GM21528 (cell line): ENCODE data around the gene IMPA2.
A peak's percentile ranks its signal among the peaks of the same experiment; 100 is the strongest.
"Not testable (repeated sequence)": the region's sequence is repeated elsewhere in the genome, so short reads cannot be mapped to it uniquely, and the experiment has no call there.

Source experiments
- ATAC-seq: cut with Tn5 transposase; IDR thresholded peaks from one replicate; pipeline ENCODE4 v1.9.1; 2021; ENCODE audit warnings: mild to moderate bottlenecking, moderate library complexity; ENCODE audit not compliant: unreplicated experiment, low FRiP score

The IMPA2 gene

DNA sequence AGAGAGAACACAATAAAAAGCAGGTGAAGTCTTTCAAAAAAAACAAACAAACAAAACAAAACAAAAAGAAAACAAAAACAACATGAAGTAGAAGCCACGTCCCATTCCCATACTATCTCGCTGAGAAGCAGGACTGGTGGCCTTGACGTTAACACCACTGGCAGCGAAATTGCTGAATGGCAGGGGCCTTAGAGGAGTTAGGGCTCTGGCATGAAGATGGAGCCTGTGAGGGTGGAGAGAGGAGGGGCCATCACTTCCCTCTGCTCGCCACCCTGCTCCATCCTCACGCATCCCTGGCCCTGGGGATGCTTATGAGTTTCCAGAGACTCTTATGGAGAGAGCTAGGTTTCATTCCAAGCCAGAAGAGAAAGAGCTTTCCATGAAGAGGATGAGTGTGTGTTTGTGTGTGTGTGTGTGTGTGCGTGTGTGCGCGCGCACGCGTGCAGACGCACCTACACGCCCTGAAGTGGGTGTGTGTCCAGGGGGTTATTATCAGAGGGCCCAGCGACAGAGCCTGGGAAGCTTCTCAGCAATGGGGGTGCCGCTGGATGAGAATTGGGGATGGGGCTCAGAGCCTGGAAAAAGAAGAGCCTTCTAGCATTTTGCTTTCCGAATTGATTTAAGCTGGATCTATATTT, 20.4 kb upstream of the IMPA2 start:
- no peak for ATAC-seq

DNA sequence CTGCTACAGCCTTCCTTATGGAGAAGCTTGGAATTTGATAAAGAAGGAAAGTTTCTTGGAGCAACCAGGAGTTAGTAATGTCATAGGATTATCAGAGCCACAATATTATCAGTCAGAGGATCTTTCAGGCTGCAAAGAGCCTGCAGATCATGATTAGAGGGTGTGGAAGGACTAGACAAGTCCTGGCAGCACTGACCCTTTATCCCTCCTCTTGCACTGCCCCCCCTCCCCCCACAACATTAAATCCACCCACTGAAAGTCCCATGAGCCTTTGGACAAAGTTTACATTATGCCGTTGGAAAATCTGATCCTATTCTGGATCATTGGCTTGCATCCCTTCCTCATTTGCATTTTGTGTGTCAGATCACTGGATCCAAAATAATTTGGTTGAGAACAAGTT, 18.7 kb upstream of the IMPA2 start:
- no peak for ATAC-seq

DNA sequence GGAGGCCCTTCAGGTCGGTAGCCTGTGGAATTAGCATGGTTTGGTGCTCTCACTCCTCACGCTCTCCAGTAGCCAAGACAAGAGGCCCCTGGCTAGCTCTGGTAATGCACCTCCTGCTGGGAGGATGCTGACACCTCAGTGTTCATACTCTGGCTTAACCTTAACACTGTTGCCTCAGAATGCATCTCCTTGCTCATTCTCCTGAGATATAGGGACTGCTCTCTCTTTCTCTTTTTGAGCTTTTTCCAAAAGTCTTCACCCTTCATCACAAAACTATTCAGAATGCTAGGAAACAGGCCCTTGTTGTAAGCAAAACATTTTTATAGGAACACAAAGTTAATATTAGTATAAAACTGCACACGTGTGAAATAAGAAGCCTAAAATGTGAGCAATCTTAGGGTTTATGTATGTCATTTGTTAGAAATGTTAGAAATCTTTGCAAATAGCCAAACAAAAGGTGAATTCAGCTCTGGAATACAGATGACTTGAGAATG, 17.3 kb upstream of the IMPA2 start:
- ATAC-seq: no peak

DNA sequence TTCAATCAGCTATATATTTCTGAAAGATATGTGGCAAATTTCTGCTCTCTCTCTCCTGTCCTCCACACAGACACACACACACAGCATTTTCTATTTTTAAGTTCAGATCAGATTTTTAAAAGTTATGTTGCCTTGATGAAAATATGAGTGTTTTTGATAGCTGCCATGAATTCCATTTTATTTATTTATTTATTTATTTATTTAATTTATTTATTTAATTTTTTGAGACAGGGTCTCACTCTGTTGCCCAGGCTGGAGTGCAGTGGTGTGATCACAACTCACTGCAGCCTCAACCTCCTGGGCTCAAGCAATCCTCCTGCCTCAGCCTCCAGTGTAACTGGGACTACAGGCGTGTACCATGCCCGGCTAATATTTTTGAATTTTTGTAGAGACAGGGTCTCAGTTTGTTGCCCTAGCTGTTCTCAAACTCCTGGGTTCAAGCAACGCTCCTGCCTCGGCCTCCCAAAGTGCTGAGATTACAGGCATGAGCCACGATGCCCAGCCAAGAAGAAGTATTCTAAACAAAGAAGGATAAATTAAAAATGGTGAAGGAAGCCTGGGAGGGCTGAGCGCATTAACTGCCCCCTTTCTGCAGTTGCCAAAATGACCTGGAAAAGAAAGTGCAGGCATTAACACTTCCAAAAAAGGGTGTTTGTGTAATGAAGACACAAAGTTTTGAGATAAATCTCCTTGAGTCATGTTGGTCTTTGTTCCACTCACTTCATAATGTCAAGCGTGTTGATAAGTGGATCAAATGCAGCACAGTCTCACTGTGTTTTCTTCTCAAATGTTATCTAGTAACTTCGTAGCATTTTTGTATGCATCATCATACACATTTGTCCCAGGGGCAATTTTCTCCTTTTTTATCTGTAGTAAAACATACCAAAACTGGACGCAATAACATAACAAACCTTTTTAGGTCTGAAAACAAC, 11.1 kb upstream of the IMPA2 start:
- ATAC-seq: no peak

DNA sequence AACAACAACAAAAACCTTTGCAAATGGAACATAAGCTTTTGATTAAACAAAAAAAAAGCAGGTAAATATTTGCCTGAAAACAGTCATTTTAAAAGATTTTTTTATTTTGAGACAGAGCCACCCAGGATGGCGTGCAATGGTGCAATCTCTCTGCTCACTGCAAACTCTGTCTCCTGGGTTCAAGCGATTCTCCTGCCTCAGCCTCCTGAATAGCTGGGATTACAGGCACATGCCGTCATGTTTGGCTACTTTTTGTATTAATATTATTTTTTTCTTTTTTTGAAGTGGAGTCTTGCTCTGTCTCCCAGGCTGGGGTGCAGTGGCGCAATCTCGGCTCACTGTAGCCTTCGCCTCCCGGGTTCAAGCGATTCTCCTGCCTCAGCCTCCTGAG, 10.5 kb upstream of the IMPA2 start:
- ATAC-seq: not testable (repeated sequence)

DNA sequence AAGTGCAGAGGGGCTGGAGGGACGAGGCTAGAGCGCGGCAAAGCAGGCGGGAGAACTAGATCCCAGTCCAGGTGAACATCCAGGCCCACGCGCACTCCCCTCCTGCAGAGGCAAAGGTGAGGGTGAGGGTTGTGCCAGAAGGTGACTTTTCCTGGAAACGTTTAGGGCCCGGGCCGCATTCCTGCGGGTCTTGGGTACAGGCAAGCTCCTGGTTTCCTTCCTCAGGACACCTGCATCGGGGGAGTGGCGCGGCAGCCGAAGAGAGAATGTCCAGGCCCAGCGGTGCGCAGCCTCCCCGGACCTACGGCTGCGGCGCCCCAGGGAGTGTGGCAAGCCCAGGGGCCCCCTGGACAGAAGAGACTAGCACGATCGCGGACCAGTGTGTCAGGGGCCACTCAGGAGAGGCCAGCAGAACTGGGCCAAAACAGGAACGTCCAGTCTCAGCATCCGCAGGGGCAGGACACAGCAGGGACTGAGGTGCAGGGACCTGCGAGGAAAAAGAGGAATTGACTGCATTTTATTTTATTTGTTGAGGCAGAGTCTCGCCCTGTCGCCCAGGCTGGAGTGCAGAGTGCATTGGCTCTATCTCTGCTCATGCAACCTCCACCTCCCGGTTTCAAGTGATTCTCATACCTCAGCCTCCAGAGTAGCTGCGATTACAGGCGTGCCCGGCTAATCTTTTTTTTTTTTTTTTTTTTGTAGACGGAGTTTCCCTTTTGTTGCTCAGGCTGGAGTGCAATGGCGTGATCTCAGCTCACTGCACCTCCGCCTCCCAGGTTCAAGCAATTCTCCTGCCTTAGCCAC, 8.7 kb upstream of the IMPA2 start:
- no peak for ATAC-seq

DNA sequence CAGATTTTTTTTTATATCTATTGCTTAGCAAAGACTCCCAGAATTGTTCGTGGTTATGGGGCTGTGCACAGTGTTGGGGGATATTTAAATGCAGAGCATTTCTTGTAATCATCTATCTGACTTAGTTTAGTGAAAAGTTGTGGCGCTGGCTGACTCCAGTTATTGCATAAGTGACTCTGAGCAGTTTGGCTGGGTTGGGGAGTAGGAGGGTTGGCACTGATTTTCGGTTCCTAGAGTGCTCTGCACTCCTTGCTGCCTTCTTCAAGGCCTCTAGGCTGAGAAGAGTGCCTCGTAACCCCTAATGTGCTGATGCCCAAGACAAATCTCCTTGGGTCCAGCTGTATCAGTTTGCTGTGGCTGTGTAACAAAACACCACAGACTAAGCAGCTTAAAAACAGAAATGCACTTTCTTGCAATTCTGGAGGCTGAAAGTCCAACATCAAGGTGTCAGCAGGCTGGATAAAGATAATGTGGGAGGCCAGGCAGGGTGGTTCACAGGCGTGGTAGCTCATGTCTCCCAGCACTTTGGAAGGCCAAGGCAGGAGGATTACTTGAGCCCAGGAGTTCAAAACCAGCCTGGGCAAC, 6.5 kb upstream of the IMPA2 start:
- no peak for ATAC-seq

DNA sequence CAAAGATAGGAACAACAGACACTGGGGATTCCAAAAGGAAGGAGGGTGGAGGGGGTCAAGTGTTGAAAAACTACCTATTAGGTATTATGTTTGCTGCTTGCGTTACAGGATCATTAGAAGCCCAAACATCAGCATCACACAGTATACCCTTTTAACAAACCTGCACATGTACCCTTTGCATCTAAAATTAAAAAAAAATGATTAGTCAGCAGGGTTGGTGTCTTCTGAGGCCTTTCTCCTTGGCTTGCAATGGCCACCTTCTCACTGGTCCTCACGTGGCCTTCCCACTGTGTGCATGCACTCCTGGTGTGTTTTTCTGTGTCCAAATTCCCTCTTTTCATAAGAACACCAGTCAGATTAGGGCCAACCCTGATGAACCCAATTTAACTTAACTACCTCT, 5.6 kb upstream of the IMPA2 start:
- no peak for ATAC-seq

DNA sequence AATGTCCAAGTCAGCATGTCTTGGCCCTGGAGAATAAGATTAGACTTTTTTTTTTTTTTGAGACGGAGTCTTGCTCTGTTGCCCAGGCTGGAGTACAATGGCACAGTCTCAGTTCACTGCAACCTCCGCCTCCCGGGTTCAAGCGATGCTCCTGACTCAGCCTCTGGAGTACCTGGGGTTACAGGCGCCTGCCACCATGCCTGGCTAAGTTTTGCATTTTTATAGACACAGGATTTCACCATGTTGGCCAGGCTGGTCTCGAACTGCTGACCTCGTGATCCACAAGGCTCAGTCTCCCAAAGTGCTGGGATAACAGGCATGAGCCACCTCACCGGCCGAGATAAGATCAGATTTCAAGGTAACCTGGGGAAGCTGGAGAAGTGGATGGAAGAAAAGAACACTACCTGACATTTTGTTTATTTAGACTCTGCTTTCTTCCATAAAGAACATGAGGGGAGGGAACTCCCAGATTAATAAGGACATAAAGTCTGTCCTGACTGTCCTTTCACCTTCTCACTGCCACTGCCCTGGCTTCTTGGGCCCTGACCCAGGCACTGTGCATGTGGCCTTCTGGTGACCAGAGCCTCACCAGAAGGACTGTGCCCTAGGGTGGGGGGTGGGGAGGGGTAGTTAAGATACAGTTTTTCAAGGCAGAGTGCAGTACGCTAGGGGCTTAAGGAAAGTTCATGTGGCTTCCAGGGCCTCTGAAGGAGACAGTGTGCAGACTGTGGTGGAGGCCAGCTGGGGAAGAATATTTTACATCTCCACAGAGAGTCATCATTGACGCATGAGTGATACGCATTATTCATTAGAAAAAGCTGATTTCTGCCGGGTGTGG, 4.8 kb upstream of the IMPA2 start:
- ATAC-seq: no peak

DNA sequence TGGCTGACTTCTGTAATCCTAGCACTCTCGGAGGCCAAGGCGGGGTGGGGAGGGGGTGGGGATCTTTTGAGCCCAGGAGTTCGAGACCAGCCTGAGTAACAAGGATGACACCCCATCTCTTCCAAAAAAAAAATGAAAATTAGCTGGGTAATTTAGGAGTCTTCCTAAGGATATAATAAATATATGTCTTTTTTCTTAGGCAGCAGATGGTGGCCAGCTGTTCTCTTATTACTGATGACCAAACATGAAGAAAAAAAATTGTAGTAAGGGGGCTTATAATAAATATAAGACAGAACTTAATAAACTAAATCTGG, 4.2 kb upstream of the IMPA2 start:
- ATAC-seq: no peak

DNA sequence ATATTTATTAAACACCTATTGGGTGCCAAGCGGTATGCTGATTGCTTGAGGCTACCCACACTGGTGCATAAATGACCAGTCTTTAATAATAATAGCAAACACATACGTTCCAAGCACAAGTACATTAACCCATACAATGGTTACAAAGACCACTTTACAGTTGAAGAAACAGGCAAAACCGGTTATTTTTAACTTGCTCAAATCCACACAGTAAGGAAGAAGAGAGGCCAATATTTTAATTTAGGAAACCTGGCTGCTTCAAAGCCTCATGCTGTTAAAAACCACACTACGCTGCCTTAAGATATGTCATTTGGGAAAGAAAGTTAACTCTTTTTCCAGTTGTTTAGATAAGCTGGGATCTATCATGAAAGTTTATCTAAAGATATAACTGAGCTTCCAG, 2.4 kb upstream of the IMPA2 start:
- no peak for ATAC-seq

DNA sequence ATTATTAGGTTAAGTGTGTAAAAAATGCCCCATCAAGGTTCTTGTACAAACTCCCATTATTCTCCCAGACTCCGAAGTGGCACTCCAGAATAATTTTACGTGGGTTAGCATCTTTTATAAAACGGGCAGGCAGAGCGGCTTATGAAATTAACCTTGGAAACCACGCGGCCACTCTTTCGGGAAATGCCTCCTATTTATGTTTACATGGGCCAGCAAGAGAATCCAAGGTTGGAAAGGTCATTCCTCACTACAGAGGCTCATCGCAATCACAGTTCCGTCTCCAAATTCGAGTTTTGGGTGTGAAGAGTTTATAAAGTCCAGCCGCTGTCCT, 1.2 kb upstream of the IMPA2 start:
- no peak for ATAC-seq

DNA sequence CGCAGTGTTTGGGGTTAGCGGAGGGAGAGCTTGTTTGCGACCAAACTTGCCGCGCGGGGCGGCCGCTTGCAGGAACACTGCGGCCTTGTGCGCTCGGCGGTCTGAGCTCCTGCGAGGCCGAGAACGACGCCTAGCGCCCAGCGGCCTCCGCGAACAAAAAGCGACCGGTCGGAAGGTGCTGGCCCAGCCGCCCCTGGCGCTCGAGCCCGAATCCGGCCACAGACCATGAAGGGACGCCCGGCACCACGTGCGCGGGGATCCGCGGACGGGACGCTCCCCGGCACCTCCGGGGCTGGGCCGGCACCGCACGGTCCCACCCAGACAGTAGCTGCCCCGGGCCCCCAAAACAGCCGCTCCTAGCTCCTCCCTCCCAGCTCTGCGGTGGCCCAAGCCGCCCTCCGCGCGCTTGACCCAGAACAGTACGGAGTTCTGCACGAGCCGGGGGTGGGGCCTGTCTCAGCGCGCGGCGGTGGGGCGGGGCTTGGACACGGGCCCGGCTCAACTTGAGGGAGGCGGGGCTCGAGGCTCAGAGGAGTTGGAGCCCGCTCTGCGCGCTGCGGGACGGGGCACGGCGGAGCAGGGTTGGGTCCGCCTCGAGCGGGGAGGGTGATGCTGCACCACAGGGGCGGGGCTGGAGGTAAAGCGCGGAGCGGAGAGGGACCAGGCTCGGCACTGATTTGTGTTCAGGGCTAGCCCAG, 664 bp upstream of the IMPA2 start:
- peak; percentile 90 for ATAC-seq

DNA sequence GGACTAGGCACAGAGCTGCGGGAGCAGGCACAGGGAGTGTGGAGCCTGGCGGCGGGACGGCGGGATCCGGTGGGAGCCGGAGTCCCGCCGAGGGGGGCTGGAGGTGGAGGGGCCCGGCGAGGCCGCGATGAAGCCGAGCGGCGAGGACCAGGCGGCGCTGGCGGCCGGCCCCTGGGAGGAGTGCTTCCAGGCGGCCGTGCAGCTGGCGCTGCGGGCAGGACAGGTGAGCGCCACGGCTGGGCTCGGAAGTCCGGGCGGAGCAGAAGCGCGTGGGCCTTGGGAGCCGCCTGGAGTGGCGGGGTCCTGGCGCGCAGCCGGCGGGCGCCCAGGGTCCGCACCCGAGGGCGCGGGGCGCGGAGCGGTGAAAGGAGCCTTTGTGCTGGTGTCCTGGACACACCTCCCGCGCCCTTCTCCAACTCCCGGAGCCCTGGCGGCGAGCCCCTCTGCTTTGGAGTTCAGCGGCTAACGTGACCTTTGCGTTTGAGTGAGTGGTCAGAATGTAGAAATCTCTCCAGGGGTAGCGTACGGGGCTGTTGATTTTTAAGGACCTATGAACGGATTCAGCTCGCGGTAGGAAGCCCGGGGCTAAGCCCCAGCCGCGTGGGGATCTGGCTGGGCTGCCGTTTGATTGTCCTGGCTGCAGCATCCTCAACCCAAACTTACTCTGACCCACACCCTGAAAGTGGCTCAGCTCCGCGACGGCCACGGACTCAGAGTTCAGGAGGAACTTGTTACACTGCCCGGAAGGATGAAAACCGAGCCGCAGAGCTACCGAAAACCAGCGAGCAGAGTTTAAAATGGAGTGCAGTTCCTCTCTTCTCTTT, 448 bp downstream of the IMPA2 start:
- ATAC-seq: peak; percentile 24

DNA sequence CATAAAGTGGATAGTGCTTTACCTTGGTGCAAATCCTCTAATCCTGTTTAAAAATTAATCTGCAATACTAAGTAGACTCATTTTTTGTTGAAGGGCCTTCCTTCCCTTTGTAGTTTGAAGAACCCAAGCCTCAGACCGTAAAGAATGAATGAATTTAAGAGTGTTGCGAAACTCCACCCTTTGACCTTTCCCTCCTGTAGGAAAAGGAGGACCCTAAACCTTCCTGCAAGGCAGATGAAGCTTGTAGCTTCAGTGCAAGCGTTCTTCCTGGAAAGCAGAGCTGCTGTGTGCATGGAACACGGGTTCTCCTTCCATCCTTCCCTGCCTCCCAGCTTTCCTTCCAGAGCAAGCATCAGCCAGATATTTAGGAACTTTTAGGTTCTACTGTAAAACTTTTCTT, 1.7 kb downstream of the IMPA2 start:
- ATAC-seq: no peak

DNA sequence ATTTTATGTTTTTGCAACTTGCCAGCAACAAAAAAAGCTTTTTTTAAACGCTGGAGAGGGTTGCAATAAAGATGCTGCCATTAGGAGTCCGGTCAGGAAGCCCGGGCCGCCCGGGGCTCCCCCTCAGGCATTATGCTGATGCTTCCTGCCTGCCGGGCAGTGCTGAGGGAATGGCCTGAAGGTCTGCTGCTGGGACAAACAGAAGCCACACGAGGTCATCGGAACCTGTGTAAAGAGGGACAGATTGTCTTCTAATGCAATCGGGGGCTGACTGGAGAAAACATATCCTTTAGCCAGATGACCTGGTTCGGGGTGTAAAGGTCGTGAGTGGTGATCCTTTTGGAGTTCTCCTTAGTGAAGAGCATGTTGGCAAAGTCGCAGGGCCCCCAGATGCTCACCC, 2.3 kb downstream of the IMPA2 start:
- ATAC-seq: no peak

DNA sequence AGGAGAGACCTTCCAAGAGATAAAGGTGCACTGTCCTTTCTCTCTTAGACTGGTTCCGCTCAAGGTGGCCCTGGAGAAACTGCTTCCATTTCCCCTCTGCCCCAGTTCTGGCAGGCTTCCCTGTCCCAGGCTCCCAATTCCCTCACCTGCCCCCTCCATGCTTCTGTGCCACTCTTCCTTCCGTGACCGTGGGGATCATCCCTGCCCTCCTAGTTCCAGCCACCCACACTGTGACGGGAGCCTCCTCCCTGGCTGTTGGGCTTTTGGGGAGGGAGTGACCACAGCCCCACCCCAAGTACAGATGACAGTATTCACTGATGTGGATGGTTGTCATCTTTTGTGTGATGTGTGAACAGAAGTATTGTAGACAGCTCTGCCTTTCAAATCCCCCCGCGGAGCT, 2.8 kb downstream of the IMPA2 start:
- no peak for ATAC-seq

DNA sequence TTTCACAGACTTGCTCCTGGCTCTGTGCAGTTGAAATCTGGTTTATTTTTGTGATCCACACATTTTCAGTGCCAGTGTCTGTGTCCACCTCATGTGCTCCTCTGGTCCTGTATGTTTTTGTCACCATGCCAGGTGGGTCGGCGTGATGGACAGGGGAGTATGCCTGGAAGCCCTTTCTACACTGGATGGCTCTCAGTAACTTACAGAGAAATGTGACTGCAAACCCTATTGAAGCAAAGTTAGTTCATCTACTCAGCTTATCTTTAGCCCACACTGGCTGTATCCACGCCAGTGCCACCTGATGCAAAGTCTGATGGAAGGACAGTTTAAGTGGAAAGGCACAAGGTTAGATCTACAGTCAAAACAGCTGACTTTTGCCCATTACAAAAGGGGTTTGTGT, 4.3 kb downstream of the IMPA2 start:
- ATAC-seq: no peak

DNA sequence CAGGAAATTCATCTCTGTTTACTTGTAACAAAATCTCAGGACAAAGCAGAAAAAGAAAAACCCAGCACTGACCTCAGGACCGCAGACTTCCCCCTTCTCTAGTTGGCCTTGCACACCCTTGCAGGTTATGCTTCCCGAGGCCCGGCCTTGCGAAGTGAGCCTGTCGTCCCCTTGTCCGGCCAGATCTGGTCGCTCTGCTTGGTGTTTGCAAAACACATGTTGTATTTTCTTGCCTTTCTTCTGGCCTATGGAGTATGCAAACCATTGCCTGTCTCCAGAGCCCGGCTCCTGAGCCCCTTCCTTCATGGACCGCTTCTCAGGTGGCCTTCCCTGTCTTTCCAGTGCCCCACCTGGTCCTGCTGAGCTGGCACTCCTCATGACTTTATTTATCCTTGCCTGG, 4.8 kb downstream of the IMPA2 start:
- no peak for ATAC-seq
